HEK293 (cell line): ENCODE data around the gene SLMAP.

Experiments used
- CTCF ChIA-PET: fragments of 350-600 bp; formaldehyde crosslinking; extraction: SDS; loops from one replicate; lab custom pipeline; 2021; ENCODE audit warnings: antibody characterized with exemption; lab: Yijun Ruan, JAX
- POLR2A ChIA-PET: fragments of 300-600 bp; formaldehyde crosslinking; extraction: SDS; loops from one replicate; lab custom pipeline; 2020; ENCODE audit warnings: antibody characterized with exemption, inconsistent platforms; lab: Yijun Ruan, JAX
- H3K27ac ChIP-seq: fragments of 200-500 bp; sonication (Bioruptor generic); 2 replicates; pipeline ENCODE4 v1.5.1; 2014; ENCODE audit warnings: low read depth, low read length, control low read depth, inconsistent platforms; ENCODE audit errors: extremely low read depth
- H3K36me3 ChIP-seq, 2 experiments: fragments of 200-500 bp in 1 of 2; sonication (Bioruptor generic) in 1 of 2; 1 replicate in 1 of 2; 2 replicates in 1 of 2; pipeline ENCODE4 v1.5.1; 2014 to 2017; ENCODE audit warnings: inconsistent platforms in 2 of 2, low read length in 2 of 2; ENCODE audit not compliant: control insufficient read depth in 2 of 2, insufficient read depth in 1 of 2
- H3K4me1 ChIP-seq: fragments of 200-500 bp; sonication (Bioruptor generic); 2 replicates; pipeline ENCODE4 v1.5.1; 2014; ENCODE audit warnings: mild to moderate bottlenecking, low read length, inconsistent platforms; ENCODE audit not compliant: control insufficient read depth, insufficient read depth
- H3K4me3 ChIP-seq: 2 replicates; pipeline ENCODE4 v1.5.1; 2011; ENCODE audit warnings: low read depth, mild to moderate bottlenecking, control low read depth, low read length, moderate library complexity
- H3K9me3 ChIP-seq: fragments of 200-500 bp; sonication (Bioruptor generic); 2 replicates; pipeline ENCODE4 v1.5.1; 2014; ENCODE audit warnings: low read depth, low read length, inconsistent platforms; ENCODE audit not compliant: control insufficient read depth, insufficient read depth
- BCL11B ChIP-seq: fragments of 450-650 bp; formaldehyde crosslinking; IDR thresholded peaks from 2 replicates; pipeline ENCODE4 v1.5.1; 2016; ENCODE audit warnings: low read depth, missing biosample characterization, missing genetic modification characterization
- KLF10 ChIP-seq: fragments of 450-650 bp; IDR thresholded peaks from 2 replicates; pipeline ENCODE4 v1.5.1; 2018; ENCODE audit warnings: missing biosample characterization, mild to moderate bottlenecking, missing genetic modification characterization
- PRDM10 ChIP-seq: fragments of 450-650 bp; formaldehyde crosslinking; IDR thresholded peaks from 2 replicates; pipeline ENCODE4 v1.5.1; 2016; ENCODE audit warnings: missing biosample characterization, missing genetic modification characterization
- ZBTB11 ChIP-seq: fragments of 450-650 bp; formaldehyde crosslinking; conservative IDR thresholded peaks from 2 replicates; pipeline ENCODE4 v1.5.1; 2016; ENCODE audit warnings: low read depth, missing biosample characterization, missing genetic modification characterization
- ZNF426 ChIP-seq: fragments of 450-650 bp; formaldehyde crosslinking; IDR thresholded peaks from 2 replicates; pipeline ENCODE4 v1.5.1; 2017; ENCODE audit warnings: missing biosample characterization, missing genetic modification characterization, mild to moderate bottlenecking, inconsistent platforms, moderate library complexity
- ZNF518A ChIP-seq: fragments of 450-650 bp; formaldehyde crosslinking; conservative IDR thresholded peaks from 2 replicates; pipeline ENCODE4 v1.5.1; 2016; ENCODE audit warnings: low read depth, missing biosample characterization, missing genetic modification characterization
- ZNF558 ChIP-seq: fragments of 450-650 bp; formaldehyde crosslinking; IDR thresholded peaks from 2 replicates; pipeline ENCODE4 v1.5.1; 2016; ENCODE audit warnings: missing biosample characterization, missing genetic modification characterization
- ZNF610 ChIP-seq: fragments of 450-650 bp; formaldehyde crosslinking; IDR thresholded peaks from 2 replicates; pipeline ENCODE4 v1.5.1; 2016; ENCODE audit warnings: missing biosample characterization, missing genetic modification characterization, borderline replicate concordance
- ZNF654 ChIP-seq: fragments of 450-650 bp; formaldehyde crosslinking; IDR thresholded peaks from 2 replicates; pipeline ENCODE4 v1.5.1; 2016; ENCODE audit warnings: low read depth, missing biosample characterization, missing genetic modification characterization
- ZNF776 ChIP-seq: fragments of 450-650 bp; formaldehyde crosslinking; IDR thresholded peaks from 2 replicates; pipeline ENCODE4 v1.5.0; 2017; ENCODE audit warnings: missing biosample characterization, missing genetic modification characterization, borderline replicate concordance
- ZSCAN18 ChIP-seq: fragments of 450-650 bp; formaldehyde crosslinking; IDR thresholded peaks from 2 replicates; pipeline ENCODE4 v1.5.1; 2016; ENCODE audit warnings: missing biosample characterization, missing genetic modification characterization

SLMAP gene

GRCh38 chr3:57953576-57953975, 197.5 kb downstream of the SLMAP start (continued):
- TF ChIP-seq ZBTB11 (tag by site-specific recombination) (no peak), KLF10 (tag by site-specific recombination) (no peak), ZNF610 (tag by site-specific recombination) (no peak), ZNF426 (tag by site-specific recombination) (no peak), BCL11B (tag by site-specific recombination) (no peak), ZNF654 (tag by site-specific recombination) (no peak), ZNF518A (tag by site-specific recombination) (no peak), ZNF558 (tag by site-specific recombination) (no peak), ZNF776 (no peak)

GRCh38 chr3:57956119-57956832, 200.2 kb downstream of the SLMAP start:
- no peaks in the 10 kb centered on the region for H3K36me3 ChIP-seq
- H3K27ac ChIP-seq = no peak overlapping the region
- H3K9me3 ChIP-seq = no peaks in the 10 kb centered on the region
- CTCF ChIA-PET = no interaction called here
- POLR2A ChIA-PET = no interaction called here
- 0 out of 2 replicates have a peak, but pooled peaks cover 2% of the 10 kb centered on the region for H3K4me1 ChIP-seq
- H3K4me3 ChIP-seq = no peak overlapping the region
- peak; percentile 83 for TF ChIP-seq PRDM10 (tag by site-specific recombination)
- TF ChIP-seq ZSCAN18 (tag by site-specific recombination) = no peak
